Inferior parietal cortex (tissue), 1 donor: Measurements from ENCODE around the gene CKAP2L.
"Not testable (repeated sequence)": the region's sequence is repeated elsewhere in the genome, so short reads cannot be mapped to it uniquely, and the experiment has no call there.

ENCODE experiments used
- DNase-seq: peaks from one replicate; pipeline ENCODE4 v3.0.0-alpha.2; 2016; ENCODE audit errors: extremely low spot score

CKAP2L gene

GRCh38 chr2:112726487-112727190 is 37.8 kb downstream of the CKAP2L start:
- peak; percentile 94 for DNase-seq

GRCh38 chr2:112725545-112726457 is 38.6 kb downstream of the CKAP2L start:
- DNase-seq, result no peak

DNA sequence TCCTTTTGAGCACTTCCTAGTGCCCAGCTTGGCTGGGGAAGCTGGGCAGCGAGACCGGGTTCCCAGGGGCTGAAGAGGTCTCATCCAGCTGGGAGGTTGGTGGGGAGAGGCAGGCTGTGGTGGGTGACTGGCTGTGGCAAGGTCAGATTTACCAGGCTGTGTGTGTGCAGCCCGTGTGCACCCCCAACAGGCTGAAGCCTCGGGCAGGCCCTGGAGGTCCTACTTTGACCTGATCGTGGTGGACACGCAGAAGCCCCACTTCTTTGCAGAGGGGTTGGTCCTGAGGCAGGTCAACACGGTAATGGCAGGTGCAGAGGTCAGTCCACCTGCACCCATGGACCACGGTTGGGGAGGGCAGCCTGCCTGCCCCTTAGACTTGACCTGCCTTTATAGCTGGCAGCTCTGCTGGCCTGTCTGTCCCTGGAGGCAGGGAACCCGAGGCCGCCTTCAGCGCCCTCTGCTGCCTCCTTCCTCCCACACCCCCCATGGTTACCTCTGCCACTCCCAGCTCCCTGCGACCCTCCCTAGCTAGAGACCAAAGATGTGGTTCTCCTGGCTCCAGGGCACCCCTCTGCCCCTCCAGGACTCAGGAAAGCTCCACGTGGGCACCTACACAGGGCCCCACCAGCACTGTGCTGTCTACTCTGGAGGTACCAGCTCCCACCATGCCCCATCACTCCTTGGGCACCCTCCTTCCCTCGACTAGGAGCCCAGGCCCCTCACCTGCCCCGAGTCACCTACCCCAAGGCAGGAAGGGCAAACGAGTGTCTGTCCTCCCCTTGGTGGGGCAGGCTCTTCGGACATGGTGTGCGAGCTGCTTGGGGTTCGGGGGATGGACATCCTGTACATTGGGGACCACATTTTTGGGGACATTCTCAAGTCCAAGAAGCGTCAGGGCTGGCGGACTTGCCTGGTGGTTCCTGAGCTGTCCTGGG is 39.6 kb downstream of the CKAP2L start:
- DNase-seq, result no peak

DNA sequence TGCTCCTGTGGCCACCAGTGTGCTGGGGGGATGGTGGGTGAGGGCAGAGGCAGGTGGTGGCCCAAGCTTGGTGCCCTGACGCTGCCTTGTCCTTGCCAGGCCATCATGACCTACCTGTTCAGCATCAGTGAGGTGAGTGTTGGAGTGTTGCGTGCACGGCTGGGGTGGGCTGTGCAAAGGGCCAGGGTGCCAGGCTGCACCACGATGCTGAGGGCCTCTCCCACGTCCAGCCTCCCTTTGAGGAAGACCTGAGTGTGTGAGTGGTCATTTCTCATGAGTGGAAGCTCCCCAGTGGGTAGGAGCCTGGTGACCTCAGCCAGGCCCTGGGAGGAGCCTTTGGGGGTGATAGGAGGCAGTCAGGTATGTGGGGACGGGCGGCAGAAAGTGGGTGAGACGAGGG is 40.4 kb downstream of the CKAP2L start:
- no peak for DNase-seq

DNA sequence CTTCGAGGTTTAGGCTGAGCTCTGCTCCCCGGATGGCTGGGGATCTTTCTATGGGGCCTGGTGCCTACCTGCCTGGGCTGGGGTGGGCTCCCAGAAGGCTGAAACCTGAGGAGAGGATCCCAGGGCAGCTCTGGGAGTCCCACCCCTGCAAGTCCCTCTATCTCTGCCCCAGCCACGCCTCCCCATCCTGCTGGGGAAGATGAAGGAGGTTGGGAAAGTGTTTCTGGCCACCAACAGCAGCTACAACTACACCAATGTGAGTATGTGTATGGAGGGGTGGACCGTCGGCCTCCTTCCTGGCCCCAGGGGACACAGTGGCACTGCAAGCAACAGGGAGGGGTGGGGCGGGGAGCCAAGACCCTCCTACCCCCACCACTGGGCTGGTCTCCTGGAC is 40.9 kb downstream of the CKAP2L start:
- DNase-seq, result no peak

DNA sequence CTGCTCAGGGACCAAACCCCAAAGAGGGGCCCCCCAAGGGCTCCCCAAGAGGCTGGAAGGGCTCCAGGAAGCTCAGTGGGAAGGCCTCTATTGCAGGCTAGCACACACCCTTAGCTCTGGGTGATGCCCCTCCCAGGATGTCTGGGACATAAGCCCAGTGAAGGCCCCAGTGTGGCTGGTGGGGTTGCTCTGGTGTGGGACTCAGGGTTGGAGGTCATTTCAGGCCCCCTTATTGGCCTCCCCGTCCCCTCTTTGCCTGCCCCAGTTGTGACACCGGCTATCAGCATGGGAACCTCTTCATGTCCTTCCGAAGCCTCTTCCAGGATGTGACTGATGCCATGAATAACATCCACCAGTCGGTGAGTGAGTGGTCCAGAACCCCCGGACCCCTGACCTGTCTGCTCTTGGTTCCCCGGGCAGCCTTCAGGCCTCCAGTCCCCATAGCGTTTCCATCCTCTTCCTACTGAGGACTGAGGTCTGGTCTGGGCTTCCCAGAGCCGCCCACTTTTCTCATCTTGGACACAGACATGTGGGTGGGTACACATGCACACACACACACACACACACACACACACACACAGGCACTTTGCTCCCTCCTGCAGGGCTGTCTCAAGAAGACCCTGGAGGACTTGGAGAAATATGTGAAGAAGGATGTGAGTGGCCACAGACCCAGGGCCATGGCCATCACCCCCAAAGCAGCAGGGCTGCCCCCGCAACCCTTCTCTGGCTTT is 41.4 kb downstream of the CKAP2L start:
- no peak for DNase-seq

DNA sequence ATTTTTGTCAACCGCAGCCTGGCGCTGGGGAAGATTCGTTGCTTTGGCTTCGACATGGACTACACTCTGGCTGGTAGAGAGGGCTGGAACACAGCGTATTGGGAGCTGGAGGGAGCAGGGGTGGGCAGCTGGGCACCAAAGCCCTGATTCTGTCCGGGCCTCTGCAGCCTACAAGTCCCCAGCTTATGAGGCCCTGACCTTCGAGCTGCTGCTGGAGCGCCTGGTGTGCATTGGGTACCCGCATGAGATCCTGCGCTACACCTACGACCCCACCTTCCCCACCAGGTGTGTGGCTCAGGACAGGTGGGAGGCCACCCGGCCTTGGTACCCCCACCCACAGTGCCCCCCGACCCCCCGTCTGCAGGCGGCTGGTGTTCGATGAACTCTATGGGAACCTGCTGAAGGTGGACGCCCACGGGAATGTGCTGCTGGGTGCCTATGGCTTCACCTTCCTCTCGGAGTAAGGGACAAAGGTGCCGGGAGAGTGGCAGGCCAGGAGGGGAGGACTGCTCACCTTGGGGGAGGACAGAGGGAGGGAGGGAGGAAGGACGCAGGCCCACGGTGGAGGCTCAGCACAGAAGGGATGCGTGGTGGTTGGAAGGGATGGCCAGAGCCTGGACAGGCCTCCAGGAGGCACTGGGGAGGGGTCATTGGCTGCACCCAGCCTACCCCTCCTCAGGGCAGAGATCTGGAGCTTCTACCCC is 42.4 kb downstream of the CKAP2L start:
- DNase-seq, result no peak

DNA sequence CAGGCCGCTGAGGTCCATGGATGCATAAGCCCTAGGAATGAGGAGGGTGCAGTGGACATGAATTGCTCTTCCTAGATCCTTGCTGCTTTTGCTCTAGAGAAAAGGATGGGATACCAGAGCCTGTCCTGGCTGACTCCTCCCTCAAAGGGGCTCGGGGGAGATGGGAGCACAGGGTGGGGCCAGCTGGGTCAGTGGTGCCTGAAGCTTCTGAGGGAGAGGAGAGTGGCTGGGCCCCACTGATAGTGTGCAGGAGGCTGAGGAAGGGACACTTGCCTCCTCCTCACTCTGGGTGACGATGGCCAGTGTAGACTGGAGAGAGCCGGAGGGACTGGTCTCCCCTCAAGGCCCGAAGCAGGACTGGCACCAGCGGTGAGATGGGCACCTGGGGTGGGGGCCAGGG is 43.6 kb downstream of the CKAP2L start, which contains the start of gene NT5DC4:
TSS of gene NT5DC4 (plus strand) at position 236 of the 400 bp plus-strand sequence. CDS start at position 296, 60 bp downstream.
- DNase-seq, result no peak

GRCh38 chr2:112718863-112719370 is 45.5 kb downstream of the CKAP2L start:
- DNase-seq, result no peak

- DNase-seq, result not testable (repeated sequence)
Observed at GRCh38 chr2:112716826-112717352, 47.5 kb downstream of the CKAP2L start.

DNA sequence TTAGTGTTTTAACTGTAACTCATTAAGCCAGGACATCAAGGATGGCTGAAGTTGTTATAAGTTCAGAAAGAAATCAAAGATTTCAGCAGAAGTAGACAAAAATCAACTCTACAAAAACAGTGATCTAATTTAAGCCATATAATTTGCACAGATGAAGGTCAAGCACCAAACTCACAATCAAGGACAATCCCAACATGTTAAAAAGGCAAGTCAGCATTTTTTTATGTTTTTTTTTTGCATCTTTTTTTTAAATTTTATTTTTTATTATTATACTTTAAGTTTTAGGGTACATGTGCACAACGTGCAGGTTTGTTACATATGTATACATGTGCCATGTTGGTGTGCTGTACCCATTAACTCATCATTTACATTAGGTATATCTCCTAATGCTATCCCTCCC is 48.3 kb downstream of the CKAP2L start:
- DNase-seq, result not testable (repeated sequence)

DNA sequence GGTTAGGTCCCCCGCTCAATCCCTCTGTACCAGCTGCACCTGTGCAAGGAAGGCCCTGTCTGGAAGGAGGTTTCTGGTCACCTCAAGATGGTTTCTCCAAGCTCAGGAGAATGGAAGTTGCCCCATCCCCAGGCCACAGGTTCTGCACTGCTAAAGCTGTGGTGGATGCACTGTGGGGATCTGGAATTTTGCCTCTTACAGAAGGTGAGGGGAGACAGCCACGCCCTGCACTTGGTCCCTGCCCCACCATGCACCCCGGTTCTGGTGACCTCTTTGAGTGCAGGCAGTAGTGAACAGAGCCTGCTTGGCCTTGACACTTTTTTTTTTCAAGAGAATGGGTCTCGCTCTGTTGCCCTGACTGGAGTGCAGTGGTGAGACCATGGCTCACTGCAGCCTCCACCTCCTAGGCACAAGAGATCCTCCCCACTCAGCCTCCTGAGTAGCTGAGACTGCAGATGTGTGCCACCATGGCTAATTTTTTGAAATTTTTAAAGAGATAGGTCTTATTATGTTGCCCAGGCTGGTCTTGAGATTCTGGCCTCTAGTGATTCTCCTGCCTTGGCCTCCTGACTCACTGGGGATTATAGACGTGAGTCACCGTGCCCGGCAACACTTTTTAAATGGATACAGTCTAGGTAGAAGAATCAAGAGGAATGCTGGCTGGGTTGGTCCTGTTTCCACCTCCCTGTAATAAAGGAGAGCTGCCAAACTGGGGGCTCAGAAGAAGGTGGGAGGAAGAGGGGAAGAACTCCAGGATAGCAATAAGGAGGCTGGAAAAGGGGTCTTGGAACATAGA is 49.4 kb downstream of the CKAP2L start:
- no peak for DNase-seq

GRCh38 chr2:112714331-112714730 is 50.1 kb downstream of the CKAP2L start:
- DNase-seq, result no peak

DNA sequence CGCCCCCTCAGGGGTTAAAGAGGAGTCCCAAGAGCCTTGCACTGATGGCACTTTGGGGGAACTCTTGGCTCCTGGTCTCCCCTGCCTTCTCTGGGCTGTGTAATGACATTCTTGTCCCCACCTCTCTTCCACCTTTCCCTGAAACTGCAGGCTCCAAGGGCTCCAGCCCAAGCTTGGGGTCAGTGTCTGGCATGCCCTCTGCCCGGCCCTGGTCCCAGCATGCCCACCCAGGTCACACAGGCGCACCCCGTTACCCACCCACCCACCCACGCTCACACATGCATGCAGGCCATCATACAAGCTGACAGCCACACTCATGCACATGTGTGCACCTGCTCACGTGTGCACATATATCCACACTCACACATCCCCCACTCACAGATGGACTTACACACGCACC is 50.5 kb downstream of the CKAP2L start:
- no peak for DNase-seq

- DNase-seq, result no peak
Observed at GRCh38 chr2:112713585-112713925, 50.9 kb downstream of the CKAP2L start.

DNA sequence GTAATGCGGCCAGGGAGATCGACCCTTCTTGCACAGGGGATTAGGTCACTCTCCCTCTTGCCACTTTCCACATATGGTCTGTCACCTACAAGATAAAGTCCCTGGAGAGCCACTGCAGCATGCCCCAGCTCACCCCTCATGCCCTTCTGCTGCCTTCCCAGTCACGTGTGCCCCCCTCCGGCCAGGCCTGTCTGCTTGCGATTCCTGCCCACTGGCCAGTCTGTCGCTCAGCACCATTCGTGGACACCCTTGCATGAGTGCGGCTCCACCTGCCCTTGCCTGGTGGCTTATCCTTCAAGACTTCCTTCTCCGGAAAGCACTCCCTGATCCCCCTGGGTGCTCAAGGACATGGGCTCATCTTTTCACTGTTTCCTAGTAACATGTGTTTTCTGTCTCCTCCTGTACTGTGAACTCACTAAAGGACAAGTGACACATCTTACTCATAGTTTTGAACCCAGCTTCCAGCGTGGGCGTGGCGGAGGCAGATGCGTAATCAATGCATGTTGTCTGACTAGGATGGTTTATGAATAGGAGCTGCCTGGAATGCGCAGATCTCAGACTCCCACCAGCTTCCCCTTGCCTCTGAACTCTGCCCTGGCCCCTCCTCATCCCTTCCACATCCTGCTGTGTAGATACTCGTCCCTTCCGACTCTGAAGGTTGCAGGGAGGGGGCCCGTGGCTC is 51.4 kb downstream of the CKAP2L start:
- DNase-seq, result no peak

DNA sequence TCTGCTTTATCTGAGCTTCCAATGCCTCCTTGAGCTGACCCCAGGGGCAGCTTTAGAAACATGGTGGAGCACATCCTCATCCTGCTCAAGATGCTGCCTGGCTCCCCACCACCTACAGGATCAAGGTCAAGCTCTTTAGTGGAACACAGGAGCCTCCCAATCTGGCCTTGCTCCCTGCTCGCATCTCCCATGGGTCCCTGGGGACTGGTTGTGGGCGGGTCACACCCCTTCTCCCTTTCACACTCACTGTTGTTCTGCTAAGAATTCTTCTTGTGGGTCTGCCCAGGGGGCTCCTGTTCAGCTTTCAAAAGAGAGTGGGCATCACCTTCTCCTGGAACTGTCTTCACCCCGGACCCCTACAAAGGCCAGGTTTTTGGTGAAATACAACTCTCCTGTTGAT is 51.9 kb downstream of the CKAP2L start:
- DNase-seq, result no peak

- no peak for DNase-seq
Observed at GRCh38 chr2:112710956-112711750, 53.3 kb downstream of the CKAP2L start.
